K562 (cell line): ENCODE results near the gene ZBTB20. TPM values are rescaled to one million over a fixed set of nuclear protein-coding genes. Genes with fewer than 3 reads are reported as not detected.

Experiments
- ATAC-seq: fragments of 200-7000 bp; cut with Tn5 transposase; 3 replicates; pipeline ENCODE4 v1.9.1; 2020; ENCODE audit warnings: moderate library complexity
- BruUV-seq: library from RNA; stranded (reverse); fragments of 400-500 nt; replicated peaks from 2 replicates; lab custom pipeline; 2021; lab: Mats Ljungman, UMichigan
- CTCF ChIA-PET: fragments of 300-600 bp; formaldehyde crosslinking; extraction: SDS; loops from one replicate; lab custom pipeline; 2021; ENCODE audit warnings: low intra/inter-chr PET ratio; lab: Yijun Ruan, JAX
- POLR2A ChIA-PET: fragments of 300-600, 350-650 bp; sonication (Branson Sonifier 250); formaldehyde crosslinking; extraction: SDS; loops from one replicate; lab custom pipeline; 2021; ENCODE audit warnings: antibody characterized with exemption, inconsistent platforms; lab: Yijun Ruan, JAX
- DNase-seq, 4 experiments: peaks; one replicate each; pipeline versions ENCODE4 v3.0.0 to v3.0.0-alpha.2; 2011 to 2018; ENCODE audit warnings: low spot score in 3 of 4, mixed read lengths in 3 of 4; ENCODE audit errors: extremely low read depth in 1 of 4
- FAIRE-seq: peaks from 2 replicates; lab custom pipeline; 2011; peaks lifted over from hg19 to GRCh38; lab: Jason Lieb, UNC
- H2AFZ ChIP-seq: 2 replicates; pipeline ENCODE4 v1.6.0; 2011; ENCODE audit warnings: low read depth, low read length, control low read depth, inconsistent platforms
- H3K27ac ChIP-seq: fragments of 200-600 bp; 3 replicates; pipeline ENCODE4 v1.8.0; 2011; ENCODE audit warnings: low read depth, mild to moderate bottlenecking, control low read depth, inconsistent platforms, low read length, moderate library complexity, mixed read lengths; ENCODE audit errors: extremely low read depth
- H3K27me3 ChIP-seq, 2 experiments: fragments of 300-600 bp in 1 of 2; 2 replicates in 1 of 2; 3 replicates in 1 of 2; pipeline versions ENCODE4 v1.6.0 to v1.8.0; 2011; ENCODE audit warnings: inconsistent platforms in 2 of 2, low read length in 2 of 2, mild to moderate bottlenecking in 1 of 2, mixed read lengths in 1 of 2, moderate library complexity in 1 of 2; ENCODE audit not compliant: control insufficient read depth in 2 of 2, insufficient read depth in 2 of 2
- H3K36me3 ChIP-seq: fragments of 300-600 bp; 3 replicates; pipeline ENCODE4 v1.8.0; 2011; ENCODE audit warnings: mild to moderate bottlenecking, low read length, inconsistent platforms; ENCODE audit not compliant: control insufficient read depth, insufficient read depth
- H3K4me1 ChIP-seq, 2 experiments: fragments of 200-600 bp in 1 of 2; replicated peaks in 1 of 2; 2 replicates in 1 of 2; 3 replicates in 1 of 2; pipeline versions ENCODE4 v1.5.1 to v1.8.0; 2011; ENCODE audit warnings: inconsistent platforms in 2 of 2, low read length in 2 of 2, mild to moderate bottlenecking in 1 of 2, mixed read lengths in 1 of 2, moderate library complexity in 1 of 2; ENCODE audit not compliant: control insufficient read depth in 2 of 2, insufficient read depth in 2 of 2
- H3K4me2 ChIP-seq: 2 replicates; pipeline ENCODE4 v1.6.1; 2011; ENCODE audit warnings: low read length, control low read depth, inconsistent platforms, mixed read lengths; ENCODE audit not compliant: insufficient read depth
- H3K4me3 ChIP-seq: fragments of 200-600 bp; sonication (generic), shearing (Covaris generic); 2 replicates; pipeline ENCODE4 v1.5.1; 2016; ENCODE audit warnings: control low read depth, inconsistent platforms
- H3K79me2 ChIP-seq: fragments of 200-600 bp; 3 replicates; pipeline ENCODE4 v1.8.0; 2011; ENCODE audit warnings: low read length, inconsistent platforms; ENCODE audit not compliant: control insufficient read depth, insufficient read depth
- H3K9ac ChIP-seq, 2 experiments: 2 replicates each; pipeline versions ENCODE4 v1.6.0 to v1.6.1; 2011; ENCODE audit warnings: low read depth in 2 of 2, low read length in 2 of 2, control low read depth in 1 of 2, inconsistent platforms in 1 of 2, mild to moderate bottlenecking in 1 of 2, mixed read lengths in 1 of 2; ENCODE audit not compliant: insufficient read depth in 1 of 2
- H3K9me1 ChIP-seq: one replicate; pipeline ENCODE4 v1.6.0; 2011; ENCODE audit warnings: inconsistent platforms, mild to moderate bottlenecking, low read length, moderate library complexity; ENCODE audit not compliant: control insufficient read depth, insufficient read depth
- H3K9me3 ChIP-seq: replicated peaks from 2 replicates; pipeline ENCODE4 v1.5.1; 2011; ENCODE audit warnings: low read depth, low read length, inconsistent platforms; ENCODE audit not compliant: control insufficient read depth, insufficient read depth
- H4K20me1 ChIP-seq: replicated peaks from 2 replicates; pipeline ENCODE4 v1.6.1; 2011; ENCODE audit warnings: low read length, inconsistent platforms, mixed read lengths; ENCODE audit not compliant: control insufficient read depth, insufficient read depth
- ASH1L ChIP-seq: fragments of 450-650 bp; IDR thresholded peaks from 2 replicates; pipeline ENCODE4 v1.6.1; 2018; ENCODE audit warnings: borderline replicate concordance, mild to moderate bottlenecking, low read depth; ENCODE audit not compliant: partially characterized antibody
- ESRRA ChIP-seq: fragments of 450-650 bp; IDR thresholded peaks from 2 replicates; pipeline ENCODE4 v1.6.1; 2014; ENCODE audit warnings: low read depth, mild to moderate bottlenecking, moderate library complexity, borderline replicate concordance
- IRF1 ChIP-seq: sonication (generic); formaldehyde crosslinking; IDR thresholded peaks from 2 replicates; pipeline ENCODE4 v1.8.0; 2022; ENCODE audit warnings: missing genetic modification reagents, mild to moderate bottlenecking, borderline replicate concordance
- LCOR ChIP-seq: sonication (generic); formaldehyde crosslinking; IDR thresholded peaks from 2 replicates; pipeline ENCODE4 v1.8.0; 2022; ENCODE audit warnings: mild to moderate bottlenecking, missing genetic modification reagents
- MAFF ChIP-seq: IDR thresholded peaks from 2 replicates; pipeline ENCODE4 v1.6.1; 2012; ENCODE audit warnings: low read length, improper control_type of control experiment
- SP2 ChIP-seq: IDR thresholded peaks from 2 replicates; pipeline ENCODE4 v1.6.1; 2011; ENCODE audit warnings: mild to moderate bottlenecking, low read depth, low read length, moderate library complexity; ENCODE audit not compliant: poor library complexity, severe bottlenecking; ENCODE audit errors: extremely low read depth
- TEAD2 ChIP-seq: fragments of 450-650 bp; IDR thresholded peaks from 2 replicates; pipeline ENCODE4 v1.6.1; 2016; ENCODE audit warnings: missing genetic modification characterization, control low read depth, missing compliant biosample characterization
- WGBS: fragments of 100-300 bp; shearing (Covaris generic); methylation state at CpG from one replicate; pipeline ENCODE4 v1.1.6; 2016; ENCODE audit warnings: low coverage, mixed read lengths; ENCODE audit not compliant: insufficient coverage; ENCODE audit errors: missing lambda C conversion rate; 5-methylcytosine and 5-hydroxymethylcytosine counted together
- in situ Hi-C: fragments of 300-500 bp; cut with MboI; formaldehyde crosslinking; loops from 4 replicates; pipeline ENCODE4 v1.15.0; 2018; ENCODE audit warnings: inconsistent platforms, mixed read lengths
- intact Hi-C: fragments of 100-400 bp; cut with micrococcal nuclease; formaldehyde crosslinking; loops from 2 replicates; pipeline ENCODE4 v1.14.2; 2022
- polyA plus RNA-seq, 8 experiments: library from polyadenylated mRNA; depleted of rRNA in 4 of 8; stranded (reverse) in 5 of 8; unstranded in 3 of 8; fragments of >200 nt; fragmentation: Nextera tagmentation in 2 of 8; fragmentation: Illumina TruSeq in 1 of 8; extraction: Ambion mirVana in 2 of 8; extraction: Trizol in 1 of 8; gene quantifications; 2 replicates each; pipeline versions ENCODE4 v1.2.1 to v1.2.3, GENCODE V29; 2011 to 2014; ENCODE audit warnings: inconsistent platforms in 1 of 8, missing spikeins in 1 of 8
- total RNA-seq, 7 experiments: library from RNA; depleted of rRNA in 6 of 7; stranded (reverse); fragments of >200 nt in 6 of 7; fragmentation: Illumina TruSeq in 2 of 7; extraction: Trizol in 2 of 7; gene quantifications; 2 replicates each; pipeline versions ENCODE4 v1.2.1 to v1.2.3, GENCODE V29; 2011 to 2021; ENCODE audit warnings: low replicate concordance in 1 of 7
- TF ChIP-seq, protein P1 (sequence below): fragments of 250-450 bp; sonication (Bioruptor Pico); IDR thresholded peaks from 2 replicates; pipeline ENCODE4 v1.9.0; 2021; ENCODE audit warnings: mild to moderate bottlenecking
- TF ChIP-seq, protein P2 (sequence below): fragments of 450-650 bp; conservative IDR thresholded peaks from 2 replicates; pipeline ENCODE4 v1.6.1; 2016; ENCODE audit warnings: missing genetic modification characterization, low read depth, mild to moderate bottlenecking, control low read depth, missing compliant biosample characterization

ZBTB20 gene
- total and polyA plus RNA-seq, 9 of the 15 experiments (the other 6 are each of a cell fraction or from before 2014, with no cell fraction given) = 0.17 to 1.7 (median 0.45) TPM

- Histone ChIP-seq H3K36me3 (no peaks in the 10 kb centered on the region), H3K9me1 (no peaks in the 10 kb centered on the region), H3K4me2 (no peak overlapping the region), H3K4me1 (no peaks in the 10 kb centered on the region), H3K27me3 (no peaks in the 10 kb centered on the region), H3K4me3 (no peak overlapping the region), H3K27ac (no peak overlapping the region), H3K79me2 (no peaks in the 10 kb centered on the region), H4K20me1 (no peaks in the 10 kb centered on the region), H3K9me3 (no peaks in the 10 kb centered on the region), H3K9ac (no peak overlapping the region), H2AFZ (no peak overlapping the region)
- FAIRE-seq (no peak), ATAC-seq (no peak), DNase-seq (no peak)
- intact Hi-C loops (no loop called here), in situ Hi-C loops (no loop called here)
- no TSS peak for BruUV-seq
- no peak for TF ChIP-seq ESRRA
- TF ChIP-seq SP2 = no peak
- TF ChIP-seq, protein P1, sequence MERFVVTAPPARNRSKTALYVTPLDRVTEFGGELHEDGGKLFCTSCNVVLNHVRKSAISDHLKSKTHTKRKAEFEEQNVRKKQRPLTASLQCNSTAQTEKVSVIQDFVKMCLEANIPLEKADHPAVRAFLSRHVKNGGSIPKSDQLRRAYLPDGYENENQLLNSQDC (CRISPR knock-in tag) = no peak
- no peak for TF ChIP-seq MAFF
- TF ChIP-seq, protein P2, sequence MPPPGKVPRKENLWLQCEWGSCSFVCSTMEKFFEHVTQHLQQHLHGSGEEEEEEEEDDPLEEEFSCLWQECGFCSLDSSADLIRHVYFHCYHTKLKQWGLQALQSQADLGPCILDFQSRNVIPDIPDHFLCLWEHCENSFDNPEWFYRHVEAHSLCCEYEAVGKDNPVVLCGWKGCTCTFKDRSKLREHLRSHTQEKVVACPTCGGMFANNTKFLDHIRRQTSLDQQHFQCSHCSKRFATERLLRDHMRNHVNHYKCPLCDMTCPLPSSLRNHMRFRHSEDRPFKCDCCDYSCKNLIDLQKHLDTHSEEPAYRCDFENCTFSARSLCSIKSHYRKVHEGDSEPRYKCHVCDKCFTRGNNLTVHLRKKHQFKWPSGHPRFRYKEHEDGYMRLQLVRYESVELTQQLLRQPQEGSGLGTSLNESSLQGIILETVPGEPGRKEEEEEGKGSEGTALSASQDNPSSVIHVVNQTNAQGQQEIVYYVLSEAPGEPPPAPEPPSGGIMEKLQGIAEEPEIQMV (tag) = no peak
- TF ChIP-seq ASH1L = no peak
- no peak for TF ChIP-seq TEAD2 (tag)
- no peak for TF ChIP-seq LCOR (CRISPR knock-in tag)
- TF ChIP-seq IRF1 (CRISPR knock-in tag) = no peak
- 0% methylated on average over 2 of the region's 2 CpGs for WGBS
- CTCF ChIA-PET = no interaction called here
- POLR2A ChIA-PET = interaction anchor here (0.6 kb wide), 1 partner anchor 24 kb away, joined by 4 read pairs; no protein-coding TSS in a partner anchor
Measured at GRCh38 chr3:114471478-114471877, 675.6 kb downstream of the ZBTB20 start.
